Stimulated activated CD4-positive, alpha-beta T cell treated with anti-CD3 and anti-CD28 coated beads, Interleukin-12 subunit alpha, Interleukin-12 subunit beta, amount 100 ng/mL, for 4 hours (primary cell): ENCODE measurements around the gene TASP1.
"Not testable (repeated sequence)": the region's sequence is repeated elsewhere in the genome, so short reads cannot be mapped to it uniquely, and the experiment has no call there.

Experiments
- DNase-seq: peaks from one replicate; pipeline ENCODE4 v3.0.0-alpha.2; 2020

TASP1 gene

GRCh38 chr20:13487202-13487601 is 151.5 kb downstream of the TASP1 start:
- DNase-seq = no peak

- no peak for DNase-seq
These were observed 152.0 kb downstream of the TASP1 start for GRCh38 chr20:13486694-13487093.

DNA sequence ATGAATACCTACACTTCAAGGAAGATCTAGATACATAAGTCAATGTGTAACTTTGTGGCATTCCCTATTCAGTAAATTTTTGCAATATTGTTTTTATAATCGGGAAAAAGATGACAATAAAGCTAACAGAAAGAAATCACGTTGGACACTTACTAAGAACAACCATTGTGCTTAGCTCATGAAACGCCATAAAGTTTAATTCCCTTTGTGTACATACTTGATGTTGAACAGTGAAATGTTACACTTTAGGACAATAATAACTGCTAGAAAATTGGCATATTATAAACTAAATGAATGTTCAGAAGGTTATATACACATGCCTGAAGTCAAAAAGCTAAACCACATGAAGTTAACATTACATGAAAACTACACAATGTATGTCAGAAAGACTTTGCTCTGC is 153.2 kb downstream of the TASP1 start:
- no peak for DNase-seq

GRCh38 chr20:13485019-13485418 is 153.7 kb downstream of the TASP1 start:
- not testable (repeated sequence) for DNase-seq

GRCh38 chr20:13483472-13483871 is 155.3 kb downstream of the TASP1 start:
- DNase-seq = not testable (repeated sequence)

DNA sequence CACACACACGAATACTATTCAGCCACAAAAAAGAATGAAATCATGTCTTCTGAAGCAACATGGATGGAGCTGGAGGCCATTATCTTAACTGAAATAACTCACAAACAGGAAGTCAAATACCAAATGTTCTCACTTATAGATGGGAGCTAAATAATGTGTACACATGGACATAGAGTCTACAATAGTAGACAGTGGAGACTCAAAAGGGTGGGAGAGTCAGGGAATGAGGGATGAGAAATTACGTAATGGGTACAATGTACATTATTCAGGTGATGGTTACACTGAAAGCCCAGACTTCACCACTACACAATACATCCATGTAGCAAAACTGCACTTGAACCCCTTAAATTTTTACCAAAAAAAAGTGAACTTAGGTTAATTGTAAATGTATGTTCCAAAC is 160.4 kb downstream of the TASP1 start:
- DNase-seq = no peak

DNA sequence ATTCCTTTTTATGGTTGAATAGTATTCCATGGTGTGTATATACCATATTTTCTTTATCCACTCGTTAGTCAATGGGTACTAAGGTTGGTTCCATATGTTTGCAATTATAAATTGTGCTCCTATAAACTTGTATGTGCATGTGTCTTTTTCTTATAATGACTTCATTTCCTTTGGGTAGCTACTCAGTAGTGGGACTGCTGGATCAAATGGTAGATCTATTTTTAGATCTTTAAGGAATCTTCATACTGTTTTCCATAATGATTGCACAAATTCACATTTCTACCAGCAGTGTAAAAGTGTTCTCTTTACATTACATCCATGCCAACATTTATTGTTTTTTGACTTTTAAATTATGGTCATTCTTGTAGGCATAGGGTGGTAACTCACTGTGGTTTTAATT is 164.3 kb downstream of the TASP1 start:
- DNase-seq = no peak

DNA sequence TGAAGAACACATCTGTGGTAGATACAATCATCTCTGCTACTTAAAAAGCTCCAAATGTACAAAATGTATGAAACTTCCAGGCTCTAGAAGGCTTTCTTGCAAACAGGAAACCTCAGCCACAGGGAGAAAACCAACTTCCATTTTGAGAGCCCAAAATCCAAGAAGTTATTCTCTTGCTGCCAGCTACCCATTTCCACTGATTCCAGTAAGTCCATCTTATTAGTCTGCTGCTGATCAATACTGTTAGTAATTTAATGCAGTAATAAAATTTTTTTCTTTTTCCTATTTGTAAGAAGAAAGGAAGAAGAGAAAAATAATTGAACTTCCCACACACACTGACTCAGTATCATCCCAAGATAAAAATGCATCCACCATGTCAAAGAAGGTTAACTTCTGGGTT is 169.5 kb downstream of the TASP1 start:
- no peak for DNase-seq

- no peak for DNase-seq
These were observed 170.6 kb downstream of the TASP1 start for GRCh38 chr20:13468166-13468565.

DNA sequence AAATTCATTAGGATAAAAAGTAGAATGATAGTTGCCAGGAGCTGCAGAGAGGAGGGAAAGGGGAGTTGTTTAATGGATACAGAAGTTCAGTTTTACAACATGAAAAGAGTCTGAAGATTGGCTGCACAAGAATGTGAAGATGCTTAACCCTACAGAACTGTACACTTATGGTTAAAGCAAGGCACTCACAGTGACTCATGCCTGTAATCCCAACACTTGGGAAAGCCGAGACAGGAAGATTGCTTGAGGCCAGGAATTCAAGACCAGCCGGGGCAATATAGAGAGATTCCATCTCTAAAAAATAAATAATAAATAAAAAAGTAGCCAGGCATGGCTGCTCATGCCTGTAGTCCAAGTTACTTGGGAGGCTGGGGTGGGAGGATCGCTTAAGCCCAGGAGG is 174.0 kb downstream of the TASP1 start:
- no peak for DNase-seq

- DNase-seq = no peak
These were observed 176.8 kb downstream of the TASP1 start for GRCh38 chr20:13461849-13462458.

GRCh38 chr20:13458860-13459451 is 179.8 kb downstream of the TASP1 start:
- DNase-seq = no peak

GRCh38 chr20:13457487-13457886 is 181.2 kb downstream of the TASP1 start:
- no peak for DNase-seq

DNA sequence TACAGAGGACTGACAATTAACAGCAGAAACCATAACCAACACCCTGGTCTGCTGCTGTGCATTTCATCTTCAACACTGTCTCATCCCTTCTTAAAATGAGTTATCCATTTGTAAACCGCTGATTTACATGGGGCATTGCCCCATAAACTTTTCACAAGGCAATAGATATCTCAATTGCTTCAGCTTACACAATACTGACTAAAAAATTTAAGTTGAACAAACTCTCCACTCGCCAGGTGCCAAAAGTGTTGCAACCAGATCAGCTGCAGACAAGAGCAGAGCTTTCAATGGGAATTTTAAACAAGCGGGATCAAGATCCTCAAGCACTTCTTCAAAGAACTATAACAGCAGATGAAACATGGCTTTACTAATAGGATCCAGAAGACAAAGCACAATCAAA is 183.0 kb downstream of the TASP1 start:
- DNase-seq = no peak

DNA sequence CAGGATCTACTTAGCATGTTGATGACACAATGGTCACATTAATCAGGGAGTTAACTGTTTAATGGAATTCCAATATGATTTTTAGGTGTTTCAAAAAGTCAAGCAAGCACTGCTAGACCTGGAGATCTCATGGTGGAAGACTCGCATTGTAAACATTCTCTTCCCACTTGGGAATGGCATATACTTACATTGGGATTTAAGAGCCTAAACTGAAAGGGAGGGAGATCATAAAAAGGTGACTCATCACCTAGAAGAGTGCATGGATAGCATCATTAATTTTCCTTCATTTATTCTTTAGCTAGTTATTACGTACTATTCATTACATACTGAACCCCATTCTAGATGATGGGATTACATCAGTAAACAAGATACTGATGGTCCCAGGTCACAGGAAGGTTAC is 185.4 kb downstream of the TASP1 start:
- no peak for DNase-seq

DNA sequence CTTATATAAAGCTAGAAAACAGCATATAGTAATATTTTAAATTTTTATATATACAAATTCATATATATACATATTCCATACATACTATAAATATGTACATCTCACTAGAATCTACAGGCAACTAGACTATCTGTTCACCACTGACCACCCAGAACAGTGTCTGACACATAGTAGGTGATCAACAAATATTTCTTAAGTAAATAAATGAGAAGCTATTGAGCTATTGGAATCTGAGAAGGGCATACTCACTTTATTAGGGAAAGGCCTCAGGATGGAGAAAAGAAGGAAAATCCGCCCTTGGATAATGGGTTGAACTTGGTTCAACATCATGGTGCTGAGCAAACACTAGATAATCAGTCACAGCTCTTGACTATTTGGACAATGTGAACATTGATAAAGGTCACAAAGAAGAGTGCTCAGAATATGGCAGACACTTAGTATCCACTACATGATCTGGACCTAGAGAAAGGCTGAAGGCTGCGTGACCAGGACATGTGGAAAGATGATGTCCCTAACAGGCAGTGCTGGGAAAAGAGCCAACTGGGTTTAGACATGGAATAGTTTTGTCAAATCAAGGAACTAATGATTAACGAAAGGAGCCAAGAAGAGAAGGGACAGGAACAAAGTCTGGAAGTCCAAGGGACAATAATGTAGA is 186.1 kb downstream of the TASP1 start:
- no peak for DNase-seq

- DNase-seq = no peak
These were observed 188.8 kb downstream of the TASP1 start for GRCh38 chr20:13449868-13450434.

- no peak for DNase-seq
These were observed 191.1 kb downstream of the TASP1 start for GRCh38 chr20:13447385-13448180.

DNA sequence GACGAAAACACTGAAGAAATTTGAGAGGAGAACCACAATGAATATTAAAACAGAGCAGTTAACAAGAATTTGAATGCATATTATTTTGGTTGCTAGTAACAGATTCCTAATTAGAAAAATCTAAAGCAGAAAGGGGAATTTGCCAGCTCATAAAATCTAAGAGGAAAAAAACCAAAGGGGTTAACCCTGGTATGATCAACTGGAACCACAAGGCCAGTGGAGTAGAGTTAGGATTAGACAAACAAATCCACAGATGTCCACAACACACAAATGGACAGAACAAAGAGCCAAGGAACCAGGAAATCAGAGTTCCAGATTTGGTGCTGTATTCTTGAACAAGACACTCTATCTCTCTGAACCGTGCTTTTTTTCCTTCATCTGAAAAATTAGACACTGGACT is 195.0 kb downstream of the TASP1 start:
- no peak for DNase-seq

DNA sequence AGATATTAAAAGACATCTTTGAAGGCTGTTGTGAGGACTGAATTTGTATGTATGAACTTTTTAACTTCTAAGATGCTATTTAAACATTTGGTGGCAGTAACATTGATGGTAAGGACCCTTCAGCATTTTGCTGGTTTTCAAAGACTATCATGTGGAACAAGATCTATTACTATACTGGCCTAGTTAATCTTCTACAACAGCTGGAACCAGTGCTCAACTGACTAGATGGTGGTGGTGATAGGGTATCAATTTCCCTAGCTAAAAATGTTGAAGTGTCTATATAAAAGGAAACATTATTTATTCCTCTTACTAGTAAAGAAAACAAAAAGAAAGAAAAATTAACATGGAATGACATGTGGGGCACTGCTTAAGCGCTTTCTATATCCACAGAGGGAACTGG is 195.7 kb downstream of the TASP1 start:
- no peak for DNase-seq

GRCh38 chr20:13441388-13441787 is 197.3 kb downstream of the TASP1 start:
- DNase-seq = no peak

GRCh38 chr20:13436530-13436929 is 202.2 kb downstream of the TASP1 start:
- DNase-seq = no peak

DNA sequence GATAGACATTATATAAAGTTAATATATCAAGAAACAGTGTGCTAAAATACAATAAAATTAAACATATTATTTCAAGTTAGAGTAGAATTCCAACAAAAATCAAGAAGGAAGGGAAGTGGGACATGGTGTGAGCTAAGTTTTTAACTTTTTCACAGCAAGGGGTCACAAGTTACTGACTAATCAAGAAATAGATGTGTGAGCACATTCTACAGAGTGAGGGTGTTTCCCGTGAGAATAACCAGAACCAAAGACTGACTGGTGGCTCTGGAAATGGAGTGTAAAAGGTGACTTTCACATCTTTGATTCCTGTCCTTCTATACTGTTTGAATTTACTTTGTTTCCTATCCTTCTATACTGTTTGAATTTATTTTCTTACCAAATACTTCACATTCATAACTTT is 206.6 kb downstream of the TASP1 start:
- DNase-seq = no peak
